IMR-90 (cell line): ENCODE measurements around the gene PLA2G4B. TPM values are rescaled to one million over a fixed set of nuclear protein-coding genes. Genes with fewer than 3 reads are reported as not detected.

Experiments
- ATAC-seq: fragments of 200-7000 bp; cut with Tn5 transposase; 2 replicates; pipeline ENCODE4 v1.9.1; 2020; ENCODE audit warnings: low read depth, mild to moderate bottlenecking, moderate library complexity
- BruUV-seq: library from RNA; stranded (reverse); fragments of 400-500 nt; replicated peaks from 2 replicates; lab custom pipeline; 2021; lab: Mats Ljungman, UMichigan
- CTCF ChIA-PET: fragments of 300-600 bp; formaldehyde crosslinking; extraction: SDS; loops from one replicate; lab custom pipeline; 2021; ENCODE audit warnings: antibody characterized with exemption; lab: Yijun Ruan, JAX
- POLR2A ChIA-PET: fragments of 300-600 bp; sonication (Branson Sonifier 250); formaldehyde crosslinking; loops from one replicate; lab custom pipeline; 2022; ENCODE audit warnings: antibody characterized with exemption; ENCODE audit not compliant: unreplicated experiment; lab: Charles Lee
- DNase-seq: peaks from one replicate; pipeline ENCODE4 v3.0.0; 2013
- H2AFZ ChIP-seq: replicated peaks from 2 replicates; pipeline ENCODE3; 2013; ENCODE audit warnings: low read length, mild to moderate bottlenecking; ENCODE audit not compliant: poor library complexity
- H2AK5ac ChIP-seq: 2 replicates; pipeline ENCODE4 v1.6.1; 2013; ENCODE audit warnings: low read depth, low read length, inconsistent platforms
- H2AK9ac ChIP-seq: replicated peaks from 2 replicates; pipeline ENCODE3; 2013; ENCODE audit warnings: mild to moderate bottlenecking, low read depth, low read length, moderate library complexity; ENCODE audit not compliant: poor library complexity
- H2BK120ac ChIP-seq: 2 replicates; pipeline ENCODE4 v1.6.1; 2013; ENCODE audit warnings: low read depth, low read length, inconsistent platforms
- H2BK15ac ChIP-seq: 3 replicates; pipeline ENCODE4 v1.6.1; 2013; ENCODE audit warnings: low read depth, low read length, inconsistent platforms
- H2BK20ac ChIP-seq: 2 replicates; pipeline ENCODE4 v1.6.1; 2013; ENCODE audit warnings: low read depth, mild to moderate bottlenecking, inconsistent platforms, low read length, moderate library complexity
- H2BK5ac ChIP-seq: 2 replicates; pipeline ENCODE4 v1.6.1; 2013; ENCODE audit warnings: mild to moderate bottlenecking, low read depth, low read length, inconsistent platforms; ENCODE audit not compliant: poor library complexity, severe bottlenecking
- H3K14ac ChIP-seq: replicated peaks from 2 replicates; pipeline ENCODE4 v1.6.1; 2013; ENCODE audit warnings: low read depth, low read length, inconsistent platforms
- H3K18ac ChIP-seq: 2 replicates; pipeline ENCODE4 v1.6.1; 2013; ENCODE audit warnings: low read depth, low read length, control low read depth
- H3K23ac ChIP-seq: 2 replicates; pipeline ENCODE4 v1.6.1; 2013; ENCODE audit warnings: low read depth, low read length, inconsistent platforms
- H3K27ac ChIP-seq: 2 replicates; pipeline ENCODE4 v1.5.1; 2013; ENCODE audit warnings: mild to moderate bottlenecking, control low read depth, low read length; ENCODE audit not compliant: insufficient read depth
- H3K27me3 ChIP-seq: 2 replicates; pipeline ENCODE4 v1.6.1; 2013; ENCODE audit warnings: low read length; ENCODE audit not compliant: control insufficient read depth, insufficient read depth
- H3K36me3 ChIP-seq: 2 replicates; pipeline ENCODE4 v1.6.1; 2013; ENCODE audit warnings: low read length, mixed read lengths; ENCODE audit not compliant: control insufficient read depth, insufficient read depth
- H3K4ac ChIP-seq: 2 replicates; pipeline ENCODE4 v1.6.1; 2013; ENCODE audit warnings: low read depth, low read length, inconsistent platforms
- H3K4me1 ChIP-seq: 2 replicates; pipeline ENCODE4 v1.6.1; 2013; ENCODE audit warnings: low read length, mixed read lengths; ENCODE audit not compliant: control insufficient read depth, insufficient read depth
- H3K4me2 ChIP-seq: 2 replicates; pipeline ENCODE4 v1.6.1; 2013; ENCODE audit warnings: low read depth, mild to moderate bottlenecking, control low read depth, low read length, moderate library complexity
- H3K4me3 ChIP-seq: 2 replicates; pipeline ENCODE4 v1.5.1; 2013; ENCODE audit warnings: low read depth, mild to moderate bottlenecking, control low read depth, low read length, moderate library complexity; ENCODE audit not compliant: insufficient read depth
- H3K56ac ChIP-seq: 2 replicates; pipeline ENCODE4 v1.6.1; 2013; ENCODE audit warnings: low read length, inconsistent platforms; ENCODE audit not compliant: insufficient read depth; ENCODE audit errors: extremely low read depth
- H3K79me1 ChIP-seq, 2 experiments: 2 replicates each; pipeline ENCODE4 v1.6.1; 2013; ENCODE audit warnings: low read length in 2 of 2, inconsistent platforms in 1 of 2, low read depth in 1 of 2
- H3K9ac ChIP-seq: 2 replicates; pipeline ENCODE4 v1.6.1; 2013; ENCODE audit warnings: low read depth, low read length, control low read depth
- H3K9me1 ChIP-seq: 2 replicates; pipeline ENCODE4 v1.6.1; 2013; ENCODE audit warnings: low read length, inconsistent platforms; ENCODE audit not compliant: insufficient read depth
- H3K9me3 ChIP-seq: 2 replicates; pipeline ENCODE4 v1.6.1; 2013; ENCODE audit warnings: low read length; ENCODE audit not compliant: control insufficient read depth, insufficient read depth
- H4K20me1 ChIP-seq: 2 replicates; pipeline ENCODE4 v1.6.1; 2013; ENCODE audit warnings: low read length, inconsistent platforms; ENCODE audit not compliant: insufficient read depth
- H4K5ac ChIP-seq: 2 replicates; pipeline ENCODE4 v1.6.1; 2013; ENCODE audit warnings: mild to moderate bottlenecking, low read depth, low read length, control low read depth
- H4K8ac ChIP-seq, 2 experiments: 2 replicates each; pipeline ENCODE4 v1.6.1; 2013; ENCODE audit warnings: low read depth in 2 of 2, low read length in 2 of 2, control low read depth in 1 of 2, inconsistent platforms in 1 of 2
- H4K91ac ChIP-seq: 2 replicates; pipeline ENCODE4 v1.6.1; 2013; ENCODE audit warnings: low read depth, low read length, inconsistent platforms; ENCODE audit not compliant: insufficient read depth
- BHLHE40 ChIP-seq: fragments of 150-350 bp; IDR thresholded peaks from 2 replicates; pipeline ENCODE4 v1.6.1; 2016; ENCODE audit warnings: mild to moderate bottlenecking, low read depth, low read length
- FOS ChIP-seq: fragments of 150-350 bp; IDR thresholded peaks from 2 replicates; pipeline ENCODE4 v1.6.1; 2016; ENCODE audit warnings: low read depth, low read length
- MAFK ChIP-seq: IDR thresholded peaks from 2 replicates; pipeline ENCODE4 v1.6.1; 2012; ENCODE audit warnings: low read depth, low read length, improper control_type of control experiment
- MAZ ChIP-seq: IDR thresholded peaks from 2 replicates; pipeline ENCODE4 v1.6.1; 2012; ENCODE audit warnings: low read depth, mild to moderate bottlenecking, low read length, improper control_type of control experiment, moderate library complexity, borderline replicate concordance
- MXI1 ChIP-seq: IDR thresholded peaks from 2 replicates; pipeline ENCODE4 v1.6.1; 2012; ENCODE audit warnings: low read depth, mild to moderate bottlenecking, low read length, moderate library complexity, borderline replicate concordance
- NFE2L2 ChIP-seq: fragments of 150-350 bp; IDR thresholded peaks from 2 replicates; pipeline ENCODE4 v1.6.1; 2016; ENCODE audit warnings: low read depth, mild to moderate bottlenecking, low read length
- POLR2A ChIP-seq: IDR thresholded peaks from 2 replicates; pipeline ENCODE4 v1.6.1; 2012; ENCODE audit warnings: mild to moderate bottlenecking, low read depth, low read length
- RAD21 ChIP-seq: IDR thresholded peaks from 2 replicates; pipeline ENCODE4 v1.6.1; 2012; ENCODE audit warnings: low read length, improper control_type of control experiment
- RCOR1 ChIP-seq: IDR thresholded peaks from 2 replicates; pipeline ENCODE4 v1.6.1; 2012; ENCODE audit warnings: mild to moderate bottlenecking, low read length, improper control_type of control experiment; ENCODE audit not compliant: insufficient replicate concordance
- SMC3 ChIP-seq: fragments of 150-350 bp; IDR thresholded peaks from 2 replicates; pipeline ENCODE4 v1.6.1; 2016; ENCODE audit warnings: low read depth, mild to moderate bottlenecking, antibody characterized with exemption, low read length, moderate library complexity
- WGBS, 2 experiments: methylation state at CpG; one replicate each; pipeline versions ENCODE4 v1.1.5 to v1.1.7; 2013; ENCODE audit warnings: missing lambda C conversion rate in 2 of 2; ENCODE audit not compliant: insufficient read length in 1 of 2; ENCODE audit errors: extremely low coverage in 2 of 2; 5-methylcytosine and 5-hydroxymethylcytosine counted together
- dilution Hi-C: fragments of 300-500 bp; cut with HindIII; formaldehyde crosslinking; loops from one replicate; pipeline ENCODE4 v1.14.3; 2018; ENCODE audit warnings: low sequenced_read_pairs; ENCODE audit not compliant: unreplicated experiment
- in situ Hi-C: fragments of 300-500 bp; cut with MboI; formaldehyde crosslinking; loops from 3 replicates; pipeline ENCODE4 v1.14.3; 2019; ENCODE audit warnings: low sequenced_read_pairs, inconsistent platforms, mixed read lengths
- intact Hi-C: fragments of 100-400 bp; cut with micrococcal nuclease; formaldehyde crosslinking; loops from 2 replicates; pipeline ENCODE4 v1.10.0; 2022
- polyA plus RNA-seq, 3 experiments: library from polyadenylated mRNA; depleted of rRNA; stranded (reverse); fragments of >200 nt; gene quantifications; 2 replicates each; pipeline ENCODE4 v1.2.3, GENCODE V29; 2012; ENCODE audit warnings: low replicate concordance in 1 of 3
- total RNA-seq: library from RNA; depleted of rRNA; stranded (reverse); fragments of >200 nt; gene quantifications from 2 replicates; pipeline ENCODE4 v1.2.3, GENCODE V29; 2012
- TF ChIP-seq, protein P1 (sequence below): conservative IDR thresholded peaks from 2 replicates; pipeline ENCODE4 v1.5.1; 2012; ENCODE audit warnings: mild to moderate bottlenecking, low read depth, low read length, improper control_type of control experiment
- TF ChIP-seq, protein P2 (sequence below): fragments of 150-350 bp; IDR thresholded peaks from 2 replicates; pipeline ENCODE4 v1.6.1; 2016; ENCODE audit warnings: low read depth, mild to moderate bottlenecking, low read length, moderate library complexity, borderline replicate concordance
- TF ChIP-seq, protein P3 (sequence below): fragments of 150-350 bp; IDR thresholded peaks from 2 replicates; pipeline ENCODE4 v1.6.1; 2017; ENCODE audit warnings: mild to moderate bottlenecking, antibody characterized with exemption, low read length, low read depth

PLA2G4B gene
- total and polyA plus RNA-seq, 2 of the 4 experiments (the other 2 are of a cell fraction) = 0.18 to 3.1 TPM

DNA sequence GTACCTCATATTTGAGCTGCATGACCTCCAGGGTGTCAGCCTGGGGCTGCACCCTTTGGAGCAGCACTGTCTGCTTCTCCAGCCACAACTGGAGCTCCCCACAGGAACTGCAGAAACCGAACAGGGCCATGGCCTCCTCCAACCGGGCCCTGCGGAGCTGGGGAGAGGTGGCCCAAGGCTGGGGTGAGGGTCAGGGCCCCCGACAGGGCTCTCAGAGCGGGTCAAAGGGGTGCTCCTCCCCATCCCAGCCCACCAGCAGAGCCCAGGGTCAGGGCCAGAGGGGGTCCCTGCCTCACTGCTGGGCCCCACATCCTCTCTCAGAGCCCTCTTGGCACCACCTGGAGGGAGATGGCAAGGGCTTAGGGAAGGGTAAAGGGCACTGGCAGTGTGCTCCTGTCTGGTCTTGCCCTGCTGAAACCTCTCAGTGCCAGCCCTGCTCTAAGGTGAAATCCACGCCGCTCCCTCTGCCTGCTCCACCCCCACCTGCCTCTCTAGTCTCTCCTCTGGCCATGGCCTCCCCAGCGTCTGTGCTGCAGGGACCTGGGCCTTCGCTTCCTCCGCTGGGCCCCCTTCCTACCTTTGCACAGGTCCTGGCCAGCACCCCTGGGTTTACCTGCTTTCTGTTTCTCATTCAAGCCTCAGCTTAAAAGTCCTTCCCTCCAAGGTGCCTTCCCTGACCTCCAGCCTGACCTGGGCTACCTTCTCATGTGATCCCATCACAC, 41.7 kb downstream of the PLA2G4B start (continued):
- TF ChIP-seq RCOR1 = no peak

DNA sequence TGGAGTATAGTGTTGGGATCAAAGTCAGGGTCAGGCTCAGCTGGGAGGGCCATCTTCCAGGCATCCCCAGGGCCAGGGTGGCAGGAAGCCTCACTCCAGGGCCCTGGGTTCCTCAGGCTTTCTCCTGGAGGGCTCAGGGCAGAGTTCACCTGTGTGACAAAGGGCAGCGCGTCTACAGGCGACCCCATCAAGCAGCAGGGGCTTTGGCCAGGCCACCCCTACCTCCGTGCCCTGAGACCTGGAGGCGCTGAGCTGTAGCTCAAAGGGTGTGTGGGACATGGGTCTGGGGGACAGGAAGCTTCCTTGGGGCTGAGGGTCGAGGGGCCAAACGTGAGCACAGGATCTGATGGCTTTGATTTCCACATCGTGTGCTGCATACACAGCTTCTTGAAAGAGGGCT, 42.4 kb downstream of the PLA2G4B start:
- in situ Hi-C loops = no loop called here
- no peak overlapping the region for H3K4me2 ChIP-seq
- CTCF ChIA-PET = interaction anchor here (1.1 kb wide), 1 partner anchor 24 kb away, joined by 4 read pairs; no protein-coding TSS in a partner anchor
- H2BK5ac ChIP-seq = no peak overlapping the region
- H4K5ac ChIP-seq = no peak overlapping the region
- no peak overlapping the region for H3K4me3 ChIP-seq
- no peak overlapping the region for H3K27ac ChIP-seq
- no peak overlapping the region for H4K8ac ChIP-seq
- H3K9ac ChIP-seq = no peak overlapping the region
- H3K18ac ChIP-seq = no peak overlapping the region
- H4K91ac ChIP-seq = no peak overlapping the region
- dilution Hi-C loops = no loop called here
- no peak overlapping the region for H3K23ac ChIP-seq
- H3K4me1 ChIP-seq = 0 out of 2 replicates have a peak, but pooled peaks cover 2% of the 10 kb centered on the region
- no peaks in the 10 kb centered on the region for H3K9me3 ChIP-seq
- H2BK15ac ChIP-seq = no peak overlapping the region
- WGBS, 2 experiments = 88% methylated on average over 7 of the region's 8 CpGs; no CpG with 5 or more reads in 1 of the 2 experiments
- no TSS peak for BruUV-seq
- no peak overlapping the region for H2BK120ac ChIP-seq
- POLR2A ChIA-PET = interaction anchor here (0.6 kb wide), 1 partner anchor 63 kb away, joined by 3 read pairs; no protein-coding TSS in a partner anchor
- H3K9me1 ChIP-seq = no peaks in the 10 kb centered on the region
- H3K27me3 ChIP-seq = peaks cover 35% of the 10 kb centered on the region
- DNase-seq (no peak), ATAC-seq (no peak)
- peak overlapping the region; percentile 8 for H2AK9ac ChIP-seq
- H3K14ac ChIP-seq = no peak overlapping the region
- H4K20me1 ChIP-seq = peaks cover 9% of the 10 kb centered on the region; the same call in 1 of the 2 replicates
- H3K79me1 ChIP-seq = no peaks in the 10 kb centered on the region
- H3K4ac ChIP-seq = no peak overlapping the region
- H2AFZ ChIP-seq = no peak overlapping the region
- no peaks in the 10 kb centered on the region for H3K36me3 ChIP-seq
- no peak overlapping the region for H2BK20ac ChIP-seq
- H2AK5ac ChIP-seq = no peak overlapping the region
- H3K56ac ChIP-seq = no peak overlapping the region
- intact Hi-C loops = no loop called here
- TF ChIP-seq MAFK = no peak
- TF ChIP-seq BHLHE40 = no peak
- no peak for TF ChIP-seq NFE2L2
- TF ChIP-seq, protein P1, sequence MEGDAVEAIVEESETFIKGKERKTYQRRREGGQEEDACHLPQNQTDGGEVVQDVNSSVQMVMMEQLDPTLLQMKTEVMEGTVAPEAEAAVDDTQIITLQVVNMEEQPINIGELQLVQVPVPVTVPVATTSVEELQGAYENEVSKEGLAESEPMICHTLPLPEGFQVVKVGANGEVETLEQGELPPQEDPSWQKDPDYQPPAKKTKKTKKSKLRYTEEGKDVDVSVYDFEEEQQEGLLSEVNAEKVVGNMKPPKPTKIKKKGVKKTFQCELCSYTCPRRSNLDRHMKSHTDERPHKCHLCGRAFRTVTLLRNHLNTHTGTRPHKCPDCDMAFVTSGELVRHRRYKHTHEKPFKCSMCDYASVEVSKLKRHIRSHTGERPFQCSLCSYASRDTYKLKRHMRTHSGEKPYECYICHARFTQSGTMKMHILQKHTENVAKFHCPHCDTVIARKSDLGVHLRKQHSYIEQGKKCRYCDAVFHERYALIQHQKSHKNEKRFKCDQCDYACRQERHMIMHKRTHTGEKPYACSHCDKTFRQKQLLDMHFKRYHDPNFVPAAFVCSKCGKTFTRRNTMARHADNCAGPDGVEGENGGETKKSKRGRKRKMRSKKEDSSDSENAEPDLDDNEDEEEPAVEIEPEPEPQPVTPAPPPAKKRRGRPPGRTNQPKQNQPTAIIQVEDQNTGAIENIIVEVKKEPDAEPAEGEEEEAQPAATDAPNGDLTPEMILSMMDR = no peak
- TF ChIP-seq, protein P2, sequence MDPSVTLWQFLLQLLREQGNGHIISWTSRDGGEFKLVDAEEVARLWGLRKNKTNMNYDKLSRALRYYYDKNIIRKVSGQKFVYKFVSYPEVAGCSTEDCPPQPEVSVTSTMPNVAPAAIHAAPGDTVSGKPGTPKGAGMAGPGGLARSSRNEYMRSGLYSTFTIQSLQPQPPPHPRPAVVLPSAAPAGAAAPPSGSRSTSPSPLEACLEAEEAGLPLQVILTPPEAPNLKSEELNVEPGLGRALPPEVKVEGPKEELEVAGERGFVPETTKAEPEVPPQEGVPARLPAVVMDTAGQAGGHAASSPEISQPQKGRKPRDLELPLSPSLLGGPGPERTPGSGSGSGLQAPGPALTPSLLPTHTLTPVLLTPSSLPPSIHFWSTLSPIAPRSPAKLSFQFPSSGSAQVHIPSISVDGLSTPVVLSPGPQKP = no peak
- no peak for TF ChIP-seq RAD21
- TF ChIP-seq SMC3 = no peak
- TF ChIP-seq FOS = no peak
- no peak for TF ChIP-seq MXI1
- TF ChIP-seq POLR2A = no peak
- TF ChIP-seq MAZ = no peak
- TF ChIP-seq, protein P3, sequence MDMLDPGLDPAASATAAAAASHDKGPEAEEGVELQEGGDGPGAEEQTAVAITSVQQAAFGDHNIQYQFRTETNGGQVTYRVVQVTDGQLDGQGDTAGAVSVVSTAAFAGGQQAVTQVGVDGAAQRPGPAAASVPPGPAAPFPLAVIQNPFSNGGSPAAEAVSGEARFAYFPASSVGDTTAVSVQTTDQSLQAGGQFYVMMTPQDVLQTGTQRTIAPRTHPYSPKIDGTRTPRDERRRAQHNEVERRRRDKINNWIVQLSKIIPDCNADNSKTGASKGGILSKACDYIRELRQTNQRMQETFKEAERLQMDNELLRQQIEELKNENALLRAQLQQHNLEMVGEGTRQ = no peak
